Heart right ventricle (tissue), 16 donors: Measurements from ENCODE around the gene HOXC13. TPM values are rescaled to one million over a fixed set of nuclear protein-coding genes. Genes with fewer than 3 reads are reported as not detected.

Source experiments
- ATAC-seq, 8 donors: fragments of 200-7000 bp; cut with Tn5 transposase; one replicate each; pipeline ENCODE4 v1.9.1; 2020; ENCODE audit warnings: mild to moderate bottlenecking in 8 of 8, moderate library complexity in 8 of 8, moderate number of reproducible peaks in 1 of 8
- DNase-seq, 2 donors: peaks; one replicate each; pipeline ENCODE4 v3.0.0-alpha.2; 2020
- H3K27ac ChIP-seq, 10 donors: fragments of 200-600 bp; sonication (generic) in 2 of 10; one replicate each; pipeline versions ENCODE4 v1.5.0 to v1.8.0; 2020 to 2022; ENCODE audit warnings: mild to moderate bottlenecking in 3 of 10
- H3K27me3 ChIP-seq, 7 donors: fragments of 200-600 bp; one replicate each; pipeline ENCODE4 v1.8.0; 2021 to 2022; ENCODE audit warnings: mild to moderate bottlenecking in 2 of 7
- H3K36me3 ChIP-seq, 9 donors: fragments of 200-600 bp; sonication (generic) in 1 of 9; one replicate each; pipeline versions ENCODE4 v1.5.0 to v1.8.0; 2020 to 2022; ENCODE audit warnings: mild to moderate bottlenecking in 2 of 9
- H3K4me1 ChIP-seq, 9 donors: fragments of 200-600 bp; sonication (generic) in 1 of 9; one replicate each; pipeline versions ENCODE4 v1.5.0 to v1.8.0; 2020 to 2022; ENCODE audit warnings: mild to moderate bottlenecking in 4 of 9
- H3K4me3 ChIP-seq, 10 donors: fragments of 200-600 bp; sonication (generic) in 2 of 10; one replicate each; pipeline versions ENCODE4 v1.5.0 to v1.8.0; 2020 to 2022; ENCODE audit warnings: mild to moderate bottlenecking in 7 of 10, moderate library complexity in 2 of 10
- H3K9me3 ChIP-seq, 11 donors: fragments of 200-600 bp in 10 of 11; sonication (generic) in 2 of 11; one replicate each; pipeline versions ENCODE4 v1.5.0 to v1.8.0; 2013 to 2022; ENCODE audit warnings: mild to moderate bottlenecking in 2 of 11, control low read depth in 1 of 11, moderate library complexity in 1 of 11
- WGBS, 2 donors: extraction: QIAGEN DNeasy Blood & Tissue Kit; methylation state at CpG; one replicate each; pipeline ENCODE4 v1.1.7; 2013; ENCODE audit warnings: inconsistent platforms in 1 of 2; 5-methylcytosine and 5-hydroxymethylcytosine counted together
- intact Hi-C, 10 donors: fragments of 100-400 bp; cut with DNase I; formaldehyde crosslinking; loops; one replicate each; pipeline versions ENCODE4 v1.11.1 to v1.14.2; 2022
- polyA plus RNA-seq, 2 donors: library from polyadenylated mRNA; stranded (reverse); fragments of 200-250 nt; gene quantifications; one replicate each; pipeline ENCODE4 v1.2.3, GENCODE V29; 2013
- total RNA-seq, 10 donors: library from RNA; stranded (reverse); fragmentation: NEBNext Ultra II Directional in 3 of 10; extraction: Animal tissue kit (Norgen Biotek cat#: 25700) in 3 of 10; gene quantifications; one replicate each; pipeline versions ENCODE4 v1.2.1 to v1.2.4, GENCODE V29; 2021 to 2023
- TF ChIP-seq, protein P1 (sequence below), 9 donors: fragments of 200-600 bp; sonication (generic) in 2 of 9; IDR thresholded peaks; one replicate each; pipeline versions ENCODE4 v1.5.0 to v1.8.0; 2021 to 2022; ENCODE audit warnings: antibody characterized with exemption in 9 of 9, mild to moderate bottlenecking in 5 of 9, moderate library complexity in 1 of 9
- donor health status: Arrhythmogenic right ventricular cardiomyopathy.
- donor health status: ischemic (EF 13 %, LVEDD 7.1; RV severe dilation, severe dysfunction).
- donor health status: healthy with polysubstance abuse.
- donor health status: DM: no; HTN: yes; CAD: no.
- donor health status: DM: no; HTN: no; CAD: no.
- donor health status: ischemic (EF 25% LVEDD 6.9; RV normal size, moderate dysfunction).
- donor health status: ischemic (EF 25% LVEDD 5.7; RV mildly dilated, moderate dysfunction).
- donor health status: healthy.
- donor health status: DM: yes; HTN: yes; CAD: no.
- donor health status: Ischemic cardiomyopathy.
- donor health status: ischemic (EF 35%, LVEDD 5.7; RV mildly dilated, moderate dysfunction).
- donor health status: nonischemic (EF 11% LVEDD 7.7; RV severe dilation, severe dysfunction).
- donor health status: DM: yes; HTN: yes; CAD: no.
- donor health status: PGD.
- donor health status: ischemic (EF 29% LVEDD 5.4; RV normal size, mild dysfunction).
- donor health status: nonischemic (EF 23%, LVEDD 6.1; RV moderate dilation, normal function).

The HOXC13 gene
- total and polyA plus RNA-seq, 12 donors: not detected

DNA sequence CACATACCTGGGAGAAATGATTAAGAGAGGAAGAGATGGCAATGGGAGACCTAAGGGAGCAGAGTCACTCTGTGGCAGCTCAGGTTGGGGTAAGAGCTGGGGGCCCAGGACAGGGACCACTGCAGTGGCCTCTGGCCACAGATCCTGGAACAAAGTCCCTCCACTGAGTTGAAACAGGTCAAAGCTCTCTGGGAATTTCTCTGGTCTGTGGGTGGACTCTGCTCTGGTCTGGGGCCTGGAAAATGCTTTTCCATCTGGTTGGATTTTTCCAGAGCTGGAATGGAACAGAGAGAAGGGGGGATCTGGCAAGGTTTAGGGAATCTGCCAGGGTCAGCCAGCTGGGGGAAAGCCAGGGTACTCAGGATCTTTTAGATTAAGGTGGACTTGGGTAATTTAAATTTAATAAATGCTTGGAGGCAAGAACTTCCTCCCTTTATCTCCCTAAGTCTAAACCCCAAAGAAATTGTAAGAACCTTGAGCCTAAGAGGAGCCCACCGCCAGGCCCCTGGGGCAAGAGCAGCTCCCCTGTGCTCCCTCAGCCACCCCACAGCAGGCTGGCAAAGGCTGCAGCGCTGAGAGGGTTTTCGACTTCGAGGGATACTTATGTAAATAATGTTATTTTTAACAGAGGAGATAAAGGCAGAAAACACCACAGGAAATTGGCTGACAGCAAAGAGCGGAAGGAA is 50.1 kb downstream of the HOXC13 start:
- intact Hi-C loops: no loop called here
- Histone ChIP-seq H3K27me3 (peaks cover 63 to 100% (median 100%) of the 10 kb centered on the region in 7 donors), H3K27ac (no peak overlapping the region), H3K36me3 (no peaks in the 10 kb centered on the region), H3K9me3 (no peaks in the 10 kb centered on the region), H3K4me3 (no peak overlapping the region), H3K4me1 (peaks cover 4 to 32% (median 17%) of the 10 kb centered on the region in 9 donors)
- TF ChIP-seq, protein P1, sequence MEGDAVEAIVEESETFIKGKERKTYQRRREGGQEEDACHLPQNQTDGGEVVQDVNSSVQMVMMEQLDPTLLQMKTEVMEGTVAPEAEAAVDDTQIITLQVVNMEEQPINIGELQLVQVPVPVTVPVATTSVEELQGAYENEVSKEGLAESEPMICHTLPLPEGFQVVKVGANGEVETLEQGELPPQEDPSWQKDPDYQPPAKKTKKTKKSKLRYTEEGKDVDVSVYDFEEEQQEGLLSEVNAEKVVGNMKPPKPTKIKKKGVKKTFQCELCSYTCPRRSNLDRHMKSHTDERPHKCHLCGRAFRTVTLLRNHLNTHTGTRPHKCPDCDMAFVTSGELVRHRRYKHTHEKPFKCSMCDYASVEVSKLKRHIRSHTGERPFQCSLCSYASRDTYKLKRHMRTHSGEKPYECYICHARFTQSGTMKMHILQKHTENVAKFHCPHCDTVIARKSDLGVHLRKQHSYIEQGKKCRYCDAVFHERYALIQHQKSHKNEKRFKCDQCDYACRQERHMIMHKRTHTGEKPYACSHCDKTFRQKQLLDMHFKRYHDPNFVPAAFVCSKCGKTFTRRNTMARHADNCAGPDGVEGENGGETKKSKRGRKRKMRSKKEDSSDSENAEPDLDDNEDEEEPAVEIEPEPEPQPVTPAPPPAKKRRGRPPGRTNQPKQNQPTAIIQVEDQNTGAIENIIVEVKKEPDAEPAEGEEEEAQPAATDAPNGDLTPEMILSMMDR (IDR thresholded peaks at IDR 0.05): no peak
- 4 to 7% methylated on average over 5 of the region's 5 CpGs for WGBS, 2 donors
- DNase-seq (no peak), ATAC-seq (no peak)

- no peak for DNase-seq
- Histone ChIP-seq H3K36me3 (no peaks in the 10 kb centered on the region), H3K27me3 (peaks cover 71 to 100% (median 100%) of the 10 kb centered on the region in 7 donors), H3K4me3 (no peak overlapping the region), H3K4me1 (peaks cover 4 to 32% (median 24%) of the 10 kb centered on the region in 9 donors), H3K27ac (no peak overlapping the region), H3K9me3 (no peaks in the 10 kb centered on the region)
- ATAC-seq: no peak
- 4 to 5% methylated on average over 28 of the region's 28 CpGs for WGBS, 2 donors
- TF ChIP-seq, protein P1 (IDR thresholded peaks at IDR 0.05): peak in 5 of 9 donors; percentile 15 to 38 (median 28)
- intact Hi-C loops: no loop called here
Measured at GRCh38 chr12:53989227-53990113, 50.8 kb downstream of the HOXC13 start.

GRCh38 chr12:53990311-53991076 is 51.9 kb downstream of the HOXC13 start:
- H3K27me3 ChIP-seq: peaks cover 72 to 100% (median 100%) of the 10 kb centered on the region in 7 donors
- peaks cover 4 to 34% (median 28%) of the 10 kb centered on the region in 9 donors for H3K4me1 ChIP-seq

More at GRCh38 chr12:53990311-53991076, 51.9 kb downstream of the HOXC13 start:
- Histone ChIP-seq H3K4me3 (no peak overlapping the region), H3K36me3 (no peaks in the 10 kb centered on the region), H3K27ac (no peak overlapping the region), H3K9me3 (no peaks in the 10 kb centered on the region)
- intact Hi-C loops: no loop called here
- WGBS, 2 donors: 3 to 4% methylated on average over 27 of the region's 27 CpGs
- DNase-seq (no peak), ATAC-seq (no peak)
- TF ChIP-seq, protein P1 (IDR thresholded peaks at IDR 0.05): no peak
